ENCODE measurements around the gene KIAA1671. TPM values are rescaled to one million over a fixed set of nuclear protein-coding genes. Genes with fewer than 3 reads are reported as not detected.

Gene KIAA1671
- polyA plus RNA-seq, 1 donor (not counting 4 experiments of a cell fraction or from before 2014, with no cell fraction given), result 17.4 TPM

DNA sequence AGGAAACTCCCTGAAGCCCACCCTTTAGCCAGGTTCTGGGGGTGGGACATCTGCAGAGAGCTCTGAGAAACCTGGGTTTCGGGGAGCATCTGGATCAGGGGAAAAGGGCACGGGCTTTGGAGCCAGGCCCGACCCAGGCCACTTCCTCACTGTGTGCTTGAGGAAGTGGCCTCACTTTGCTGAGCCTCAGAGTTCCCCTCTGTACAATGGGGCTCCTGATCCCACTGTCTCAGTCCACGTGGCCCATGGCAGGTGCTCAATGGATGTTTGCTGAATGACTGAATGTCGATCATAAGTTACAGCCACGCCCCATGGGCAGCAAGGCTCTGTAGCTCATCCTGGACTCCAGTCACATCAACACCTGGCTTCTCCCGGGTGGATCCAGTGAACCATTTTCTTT, 248.5 kb downstream of the KIAA1671 start:
- H2AFZ ChIP-seq (ENCODE audit: control insufficient read depth, low read length), result no peak overlapping the region
- no peak overlapping the region for H3K4me2 ChIP-seq (ENCODE audit: control insufficient read depth, extremely low read depth, insufficient read depth, low read depth, low read length)
- DNase-seq (ENCODE audit: low read depth, low spot score), result no peak
- H3K9me3 ChIP-seq (ENCODE audit: control insufficient read depth, low read depth, low read length), result no peaks in the 10 kb centered on the region
- FAIRE-seq, result no peak
- H3K9ac ChIP-seq (ENCODE audit: control insufficient read depth, extremely low read depth, insufficient read depth, low read length), result no peak overlapping the region
- no peaks in the 10 kb centered on the region for H3K27me3 ChIP-seq (ENCODE audit: control insufficient read depth, extremely low read depth, insufficient read depth, low read length)
- TF ChIP-seq EZH2 (IDR thresholded peaks at IDR 0.05; ENCODE audit: low read length), result no peak
- TF ChIP-seq, protein P1, sequence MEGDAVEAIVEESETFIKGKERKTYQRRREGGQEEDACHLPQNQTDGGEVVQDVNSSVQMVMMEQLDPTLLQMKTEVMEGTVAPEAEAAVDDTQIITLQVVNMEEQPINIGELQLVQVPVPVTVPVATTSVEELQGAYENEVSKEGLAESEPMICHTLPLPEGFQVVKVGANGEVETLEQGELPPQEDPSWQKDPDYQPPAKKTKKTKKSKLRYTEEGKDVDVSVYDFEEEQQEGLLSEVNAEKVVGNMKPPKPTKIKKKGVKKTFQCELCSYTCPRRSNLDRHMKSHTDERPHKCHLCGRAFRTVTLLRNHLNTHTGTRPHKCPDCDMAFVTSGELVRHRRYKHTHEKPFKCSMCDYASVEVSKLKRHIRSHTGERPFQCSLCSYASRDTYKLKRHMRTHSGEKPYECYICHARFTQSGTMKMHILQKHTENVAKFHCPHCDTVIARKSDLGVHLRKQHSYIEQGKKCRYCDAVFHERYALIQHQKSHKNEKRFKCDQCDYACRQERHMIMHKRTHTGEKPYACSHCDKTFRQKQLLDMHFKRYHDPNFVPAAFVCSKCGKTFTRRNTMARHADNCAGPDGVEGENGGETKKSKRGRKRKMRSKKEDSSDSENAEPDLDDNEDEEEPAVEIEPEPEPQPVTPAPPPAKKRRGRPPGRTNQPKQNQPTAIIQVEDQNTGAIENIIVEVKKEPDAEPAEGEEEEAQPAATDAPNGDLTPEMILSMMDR (optimal IDR thresholded peaks at IDR 0.05 in 1 of 3, IDR thresholded peaks at IDR 0.05 in 1 of 3, conservative IDR thresholded peaks at IDR 0.05 in 1 of 3; ENCODE audit: extremely low read depth in 1 of 3, insufficient read depth in 2 of 3, low read length in 3 of 3), result no peak
- dilution Hi-C loops (cut with MboI; ENCODE audit: extremely low pct_ligation_motif_present, low sequenced_read_pairs), result no loop called here
- H4K20me1 ChIP-seq (ENCODE audit: control insufficient read depth, extremely low read depth, insufficient read depth, low read length), result peaks cover 3% of the 10 kb centered on the region
- H3K27ac ChIP-seq (ENCODE audit: control insufficient read depth, insufficient read depth, low read length), result no peak overlapping the region
- no peaks in the 10 kb centered on the region for H3K79me2 ChIP-seq (ENCODE audit: control insufficient read depth, insufficient read depth, low read length)
- H3K9me1 ChIP-seq (ENCODE audit: control insufficient read depth, extremely low read depth, insufficient read depth, low read length), result no peaks in the 10 kb centered on the region
- H3K4me1 ChIP-seq (ENCODE audit: control insufficient read depth, extremely low read depth, insufficient read depth, low read length), result no peaks in the 10 kb centered on the region
- H3K36me3 ChIP-seq (ENCODE audit: control insufficient read depth in 2 of 2, extremely low read depth in 1 of 2, insufficient read depth in 2 of 2, low read length in 2 of 2), result peaks cover 4 to 10% of the 10 kb centered on the region in 2 experiments
- H3K4me3 ChIP-seq (ENCODE audit: control insufficient read depth in 2 of 3, extremely low read depth in 1 of 3, insufficient read depth in 2 of 3, low read depth in 1 of 3, low read length in 3 of 3), result no peak overlapping the region

- H3K9me3 ChIP-seq (ENCODE audit: control insufficient read depth, low read depth, low read length), result no peaks in the 10 kb centered on the region
- H3K36me3 ChIP-seq (ENCODE audit: control insufficient read depth in 2 of 2, extremely low read depth in 1 of 2, insufficient read depth in 2 of 2, low read length in 2 of 2), result peaks cover 0 to 11% of the 10 kb centered on the region in 2 experiments
- TF ChIP-seq EZH2 (IDR thresholded peaks at IDR 0.05; ENCODE audit: low read length), result no peak
- TF ChIP-seq, protein P1 (optimal IDR thresholded peaks at IDR 0.05 in 1 of 3, IDR thresholded peaks at IDR 0.05 in 1 of 3, conservative IDR thresholded peaks at IDR 0.05 in 1 of 3; ENCODE audit: extremely low read depth in 1 of 3, insufficient read depth in 2 of 3, low read length in 3 of 3), result no peak
- no peak overlapping the region for H2AFZ ChIP-seq (ENCODE audit: control insufficient read depth, low read length)
- DNase-seq (ENCODE audit: low read depth, low spot score), result no peak
- dilution Hi-C loops (cut with MboI; ENCODE audit: extremely low pct_ligation_motif_present, low sequenced_read_pairs), result no loop called here
- H3K9me1 ChIP-seq (ENCODE audit: control insufficient read depth, extremely low read depth, insufficient read depth, low read length), result no peaks in the 10 kb centered on the region
- no peak overlapping the region for H3K27ac ChIP-seq (ENCODE audit: control insufficient read depth, insufficient read depth, low read length)
- no peak overlapping the region for H3K4me2 ChIP-seq (ENCODE audit: control insufficient read depth, extremely low read depth, insufficient read depth, low read depth, low read length)
- H3K79me2 ChIP-seq (ENCODE audit: control insufficient read depth, insufficient read depth, low read length), result no peaks in the 10 kb centered on the region
- no peaks in the 10 kb centered on the region for H3K27me3 ChIP-seq (ENCODE audit: control insufficient read depth, extremely low read depth, insufficient read depth, low read length)
- H3K4me1 ChIP-seq (ENCODE audit: control insufficient read depth, extremely low read depth, insufficient read depth, low read length), result no peaks in the 10 kb centered on the region
- H3K4me3 ChIP-seq (ENCODE audit: control insufficient read depth in 2 of 3, extremely low read depth in 1 of 3, insufficient read depth in 2 of 3, low read depth in 1 of 3, low read length in 3 of 3), result no peak overlapping the region
- peaks cover 3% of the 10 kb centered on the region for H4K20me1 ChIP-seq (ENCODE audit: control insufficient read depth, extremely low read depth, insufficient read depth, low read length)
- FAIRE-seq, result no peak
- no peak overlapping the region for H3K9ac ChIP-seq (ENCODE audit: control insufficient read depth, extremely low read depth, insufficient read depth, low read length)
Observed at GRCh38 chr22:25201557-25202273, 249.2 kb downstream of the KIAA1671 start.

Data from keratinocyte (primary cell).